ENCODE data around the gene FOXR2.

Gene FOXR2

GRCh38 chrX:55663584-55663983 is 40.4 kb downstream of the FOXR2 start:
- H3K9ac ChIP-seq (ENCODE audit: low read length) = no peak overlapping the region
- no peaks in the 10 kb centered on the region for H3K4me1 ChIP-seq (ENCODE audit: control insufficient read depth, insufficient read depth, low read length)
- H3K9me3 ChIP-seq (ENCODE audit: control insufficient read depth, low read length) = no peaks in the 10 kb centered on the region
- H3K4me3 ChIP-seq (ENCODE audit: low read length) = no peak overlapping the region
- H3K27me3 ChIP-seq (ENCODE audit: control insufficient read depth, insufficient read depth, low read length) = no peaks in the 10 kb centered on the region
- no peaks in the 10 kb centered on the region for H3K36me3 ChIP-seq (ENCODE audit: control insufficient read depth, insufficient read depth, low read length)

DNA sequence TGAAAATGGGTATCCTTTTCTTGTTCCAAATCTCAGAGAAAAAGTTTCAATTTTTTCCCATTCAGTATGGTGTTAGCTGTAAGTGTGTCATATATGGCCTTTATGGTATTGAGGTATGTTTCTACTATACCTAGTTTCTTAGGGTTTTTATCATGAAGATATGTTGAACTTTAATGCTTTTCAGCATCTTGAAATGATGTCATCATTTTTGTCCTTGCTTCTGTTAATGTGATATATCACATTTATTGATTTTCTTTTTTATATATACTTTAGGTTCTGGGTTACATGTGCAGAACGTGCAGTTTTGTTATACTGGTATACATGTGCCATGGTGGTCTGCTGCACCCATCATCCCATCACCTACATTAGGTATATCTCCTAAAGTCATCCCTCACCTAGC is 44.9 kb downstream of the FOXR2 start:
- Histone ChIP-seq H3K27me3 (ENCODE audit: control insufficient read depth, insufficient read depth, low read length) (no peaks in the 10 kb centered on the region), H3K4me3 (ENCODE audit: low read length) (no peak overlapping the region), H3K36me3 (ENCODE audit: control insufficient read depth, insufficient read depth, low read length) (no peaks in the 10 kb centered on the region), H3K9me3 (ENCODE audit: control insufficient read depth, low read length) (no peaks in the 10 kb centered on the region), H3K4me1 (ENCODE audit: control insufficient read depth, insufficient read depth, low read length) (no peaks in the 10 kb centered on the region), H3K9ac (ENCODE audit: low read length) (no peak overlapping the region)

Data from mucosa of stomach (tissue), 1 donor.